HEK293 (cell line): ENCODE measurements around the gene FAM217B.

ENCODE experiments used
- BCL6B ChIP-seq: fragments of 450-650 bp; formaldehyde crosslinking; IDR thresholded peaks from 2 replicates; pipeline ENCODE4 v1.5.1; 2017; ENCODE audit warnings: missing biosample characterization, missing genetic modification characterization
- OSR2 ChIP-seq: fragments of 450-650 bp; formaldehyde crosslinking; IDR thresholded peaks from 2 replicates; pipeline ENCODE4 v1.5.1; 2016; ENCODE audit warnings: missing biosample characterization, missing genetic modification characterization
- OVOL3 ChIP-seq: fragments of 450-650 bp; formaldehyde crosslinking; IDR thresholded peaks from 2 replicates; pipeline ENCODE4 v1.5.1; 2016; ENCODE audit warnings: missing biosample characterization, missing genetic modification characterization
- SP2 ChIP-seq: fragments of 450-650 bp; formaldehyde crosslinking; IDR thresholded peaks from 2 replicates; pipeline ENCODE4 v1.5.1; 2016; ENCODE audit warnings: missing biosample characterization, missing genetic modification characterization
- SP3 ChIP-seq: fragments of 450-650 bp; formaldehyde crosslinking; IDR thresholded peaks from 2 replicates; pipeline ENCODE4 v1.5.1; 2016; ENCODE audit warnings: missing biosample characterization, missing genetic modification characterization
- YY1 ChIP-seq: fragments of 450-650 bp; formaldehyde crosslinking; IDR thresholded peaks from 2 replicates; pipeline ENCODE4 v1.5.1; 2018; ENCODE audit warnings: missing biosample characterization, missing genetic modification characterization
- ZBTB11 ChIP-seq: fragments of 450-650 bp; formaldehyde crosslinking; conservative IDR thresholded peaks from 2 replicates; pipeline ENCODE4 v1.5.1; 2016; ENCODE audit warnings: low read depth, missing biosample characterization, missing genetic modification characterization
- ZBTB49 ChIP-seq: fragments of 450-650 bp; formaldehyde crosslinking; IDR thresholded peaks from 2 replicates; pipeline ENCODE4 v1.5.1; 2016; ENCODE audit warnings: missing biosample characterization, missing genetic modification characterization, low read depth
- ZBTB7A ChIP-seq: fragments of 450-650 bp; formaldehyde crosslinking; IDR thresholded peaks from 2 replicates; pipeline ENCODE4 v1.5.1; 2016; ENCODE audit warnings: low read depth, missing biosample characterization, missing genetic modification characterization
- ZEB2 ChIP-seq: fragments of 450-650 bp; formaldehyde crosslinking; IDR thresholded peaks from 2 replicates; pipeline ENCODE4 v1.5.1; 2016; ENCODE audit warnings: missing biosample characterization, missing genetic modification characterization
- ZFP69B ChIP-seq: fragments of 450-650 bp; formaldehyde crosslinking; IDR thresholded peaks from 2 replicates; pipeline ENCODE4 v1.5.1; 2016; ENCODE audit warnings: missing biosample characterization, missing genetic modification characterization
- ZNF138 ChIP-seq: fragments of 450-650 bp; formaldehyde crosslinking; IDR thresholded peaks from 2 replicates; pipeline ENCODE4 v1.5.1; 2016; ENCODE audit warnings: missing biosample characterization, missing genetic modification characterization, borderline replicate concordance
- ZNF175 ChIP-seq: fragments of 450-650 bp; formaldehyde crosslinking; IDR thresholded peaks from 2 replicates; pipeline ENCODE4 v1.5.1; 2016; ENCODE audit warnings: missing biosample characterization, missing genetic modification characterization
- ZNF184 ChIP-seq: fragments of 450-650 bp; IDR thresholded peaks from 2 replicates; pipeline ENCODE4 v1.5.1; 2018; ENCODE audit warnings: missing biosample characterization, mild to moderate bottlenecking, missing genetic modification characterization
- ZNF2 ChIP-seq: fragments of 450-650 bp; formaldehyde crosslinking; IDR thresholded peaks from 2 replicates; pipeline ENCODE4 v1.5.1; 2016; ENCODE audit warnings: missing biosample characterization, missing genetic modification characterization
- ZNF202 ChIP-seq: fragments of 450-650 bp; formaldehyde crosslinking; IDR thresholded peaks from 2 replicates; pipeline ENCODE4 v1.5.1; 2016; ENCODE audit warnings: missing biosample characterization, missing genetic modification characterization, borderline replicate concordance
- ZNF248 ChIP-seq: fragments of 450-650 bp; formaldehyde crosslinking; IDR thresholded peaks from 2 replicates; pipeline ENCODE4 v1.5.1; 2017; ENCODE audit warnings: missing biosample characterization, missing genetic modification characterization
- ZNF423 ChIP-seq: fragments of 450-650 bp; formaldehyde crosslinking; IDR thresholded peaks from 2 replicates; pipeline ENCODE4 v1.5.1; 2016; ENCODE audit warnings: missing biosample characterization, missing genetic modification characterization
- ZNF513 ChIP-seq: fragments of 450-650 bp; IDR thresholded peaks from 2 replicates; pipeline ENCODE4 v1.5.1; 2018; ENCODE audit warnings: missing biosample characterization, missing genetic modification characterization
- ZNF530 ChIP-seq: fragments of 450-650 bp; formaldehyde crosslinking; IDR thresholded peaks from 2 replicates; pipeline ENCODE4 v1.5.1; 2016; ENCODE audit warnings: low read depth, missing biosample characterization, missing genetic modification characterization
- ZNF549 ChIP-seq: fragments of 450-650 bp; IDR thresholded peaks from 2 replicates; pipeline ENCODE4 v1.5.1; 2018; ENCODE audit warnings: missing biosample characterization, missing genetic modification characterization, mild to moderate bottlenecking, inconsistent platforms, moderate library complexity
- ZNF596 ChIP-seq: fragments of 450-650 bp; IDR thresholded peaks from 2 replicates; pipeline ENCODE4 v1.5.0; 2018; ENCODE audit warnings: missing biosample characterization, mild to moderate bottlenecking, missing genetic modification characterization, moderate library complexity
- ZNF624 ChIP-seq: fragments of 450-650 bp; formaldehyde crosslinking; IDR thresholded peaks from 2 replicates; pipeline ENCODE4 v1.5.1; 2017; ENCODE audit warnings: missing biosample characterization, missing genetic modification characterization
- TF ChIP-seq, protein P1 (sequence below): fragments of 450-650 bp; formaldehyde crosslinking; IDR thresholded peaks from 2 replicates; pipeline ENCODE4 v1.5.1; 2016; ENCODE audit warnings: missing biosample characterization, missing genetic modification characterization
- TF ChIP-seq, protein P2 (sequence below): fragments of 450-650 bp; formaldehyde crosslinking; IDR thresholded peaks from 2 replicates; pipeline ENCODE4 v1.5.1; 2016; ENCODE audit warnings: missing biosample characterization, missing genetic modification characterization

The FAM217B gene

DNA sequence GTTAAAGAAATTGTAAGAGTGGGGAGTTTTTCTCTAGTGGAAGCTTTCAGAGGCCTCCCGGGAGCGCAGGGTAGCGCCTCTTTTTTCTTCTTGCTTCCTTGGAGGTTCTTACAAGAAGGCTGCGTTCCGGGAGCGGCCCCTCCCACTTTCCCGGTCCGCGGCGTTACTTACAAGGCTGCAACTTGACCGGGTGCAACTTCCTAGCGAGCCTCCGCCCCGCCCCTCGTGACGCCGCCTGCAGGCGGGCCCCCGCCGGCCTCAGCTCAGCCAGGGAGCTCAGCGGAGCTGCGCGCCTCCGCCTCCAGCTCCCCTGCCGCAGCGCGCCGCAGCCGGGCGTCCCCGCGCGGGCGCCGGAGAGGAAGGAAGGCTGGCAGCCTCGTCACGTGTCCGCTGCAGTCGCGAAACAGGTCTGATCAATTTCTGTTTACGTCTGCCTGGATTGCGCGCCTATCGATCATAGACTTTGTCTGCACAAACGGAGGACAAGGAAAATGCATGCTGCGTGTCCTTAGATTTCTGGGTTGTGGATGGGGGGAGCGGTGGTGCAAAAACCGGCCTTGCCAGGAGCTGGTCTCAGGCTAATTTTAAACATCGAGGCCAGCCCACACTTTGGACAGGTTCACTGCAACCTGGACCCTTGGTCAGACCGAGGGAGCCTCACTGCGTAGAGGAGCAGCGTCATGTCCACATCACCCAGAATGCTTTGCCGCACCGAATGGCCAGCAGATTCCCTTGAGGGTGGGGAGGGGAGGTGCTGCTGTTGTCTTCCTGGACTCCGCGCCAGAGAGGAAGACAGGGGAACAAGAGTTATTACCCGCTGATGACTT, at the start of gene FAM217B, which contains the start of gene PPP1R3D (continued):
- TF ChIP-seq ZBTB49 = no peak
- TF ChIP-seq ZNF248 (tag by site-specific recombination) = no peak
- peak; percentile 62 for TF ChIP-seq ZBTB11 (tag by site-specific recombination)
- TF ChIP-seq SP3 (tag by site-specific recombination) = peak; percentile 39; the same call in 1 of the 2 replicates
- TF ChIP-seq ZNF175 (tag by site-specific recombination) = no peak
- TF ChIP-seq ZNF423 = no peak
- 0 out of 2 replicates have a peak, but pooled peaks have one; percentile 49 for TF ChIP-seq ZNF2 (tag by site-specific recombination)
- TF ChIP-seq OVOL3 = no peak
- TF ChIP-seq ZBTB7A (tag by site-specific recombination) = no peak
- TF ChIP-seq YY1 (tag by site-specific recombination) = no peak; the same call in none of the 2 replicates
- no peak for TF ChIP-seq ZNF138 (tag by site-specific recombination)
- TF ChIP-seq ZNF513 (tag by site-specific recombination) = no peak
- no peak for TF ChIP-seq ZNF624 (tag by site-specific recombination)
- TF ChIP-seq SP2 (tag by site-specific recombination) = peak; percentile 60
- TF ChIP-seq ZNF184 (tag by site-specific recombination) = no peak
- TF ChIP-seq, protein P1, sequence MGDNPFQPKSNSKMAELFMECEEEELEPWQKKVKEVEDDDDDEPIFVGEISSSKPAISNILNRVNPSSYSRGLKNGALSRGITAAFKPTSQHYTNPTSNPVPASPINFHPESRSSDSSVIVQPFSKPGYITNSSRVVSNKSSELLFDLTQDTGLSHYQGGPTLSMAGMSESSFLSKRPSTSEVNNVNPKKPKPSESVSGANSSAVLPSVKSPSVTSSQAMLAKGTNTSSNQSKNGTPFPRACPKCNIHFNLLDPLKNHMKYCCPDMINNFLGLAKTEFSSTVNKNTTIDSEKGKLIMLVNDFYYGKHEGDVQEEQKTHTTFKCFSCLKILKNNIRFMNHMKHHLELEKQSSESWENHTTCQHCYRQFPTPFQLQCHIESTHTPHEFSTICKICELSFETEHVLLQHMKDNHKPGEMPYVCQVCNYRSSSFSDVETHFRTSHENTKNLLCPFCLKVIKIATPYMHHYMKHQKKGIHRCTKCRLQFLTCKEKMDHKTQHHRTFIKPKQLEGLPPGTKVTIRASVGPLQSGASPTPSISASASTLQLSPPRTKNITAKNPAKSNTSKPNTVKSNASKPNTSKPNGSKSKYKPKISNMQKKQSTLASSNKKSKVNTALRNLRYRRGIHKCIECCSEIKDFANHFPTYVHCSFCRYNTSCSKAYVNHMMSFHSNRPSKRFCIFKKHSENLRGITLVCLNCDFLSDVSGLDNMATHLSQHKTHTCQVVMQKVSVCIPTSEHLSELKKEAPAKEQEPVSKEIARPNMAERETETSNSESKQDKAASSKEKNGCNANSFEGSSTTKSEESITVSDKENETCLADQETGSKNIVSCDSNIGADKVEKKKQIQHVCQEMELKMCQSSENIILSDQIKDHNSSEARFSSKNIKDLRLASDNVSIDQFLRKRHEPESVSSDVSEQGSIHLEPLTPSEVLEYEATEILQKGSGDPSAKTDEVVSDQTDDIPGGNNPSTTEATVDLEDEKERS (tag by site-specific recombination) = no peak
- TF ChIP-seq ZNF530 (tag by site-specific recombination) = no peak
- TF ChIP-seq, protein P2, sequence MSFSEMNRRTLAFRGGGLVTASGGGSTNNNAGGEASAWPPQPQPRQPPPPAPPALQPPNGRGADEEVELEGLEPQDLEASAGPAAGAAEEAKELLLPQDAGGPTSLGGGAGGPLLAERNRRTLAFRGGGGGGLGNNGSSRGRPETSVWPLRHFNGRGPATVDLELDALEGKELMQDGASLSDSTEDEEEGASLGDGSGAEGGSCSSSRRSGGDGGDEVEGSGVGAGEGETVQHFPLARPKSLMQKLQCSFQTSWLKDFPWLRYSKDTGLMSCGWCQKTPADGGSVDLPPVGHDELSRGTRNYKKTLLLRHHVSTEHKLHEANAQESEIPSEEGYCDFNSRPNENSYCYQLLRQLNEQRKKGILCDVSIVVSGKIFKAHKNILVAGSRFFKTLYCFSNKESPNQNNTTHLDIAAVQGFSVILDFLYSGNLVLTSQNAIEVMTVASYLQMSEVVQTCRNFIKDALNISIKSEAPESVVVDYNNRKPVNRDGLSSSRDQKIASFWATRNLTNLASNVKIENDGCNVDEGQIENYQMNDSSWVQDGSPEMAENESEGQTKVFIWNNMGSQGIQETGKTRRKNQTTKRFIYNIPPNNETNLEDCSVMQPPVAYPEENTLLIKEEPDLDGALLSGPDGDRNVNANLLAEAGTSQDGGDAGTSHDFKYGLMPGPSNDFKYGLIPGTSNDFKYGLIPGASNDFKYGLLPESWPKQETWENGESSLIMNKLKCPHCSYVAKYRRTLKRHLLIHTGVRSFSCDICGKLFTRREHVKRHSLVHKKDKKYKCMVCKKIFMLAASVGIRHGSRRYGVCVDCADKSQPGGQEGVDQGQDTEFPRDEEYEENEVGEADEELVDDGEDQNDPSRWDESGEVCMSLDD (tag by site-specific recombination) = no peak
- no peak for TF ChIP-seq ZNF549 (tag by site-specific recombination)
- peak; percentile 88 for TF ChIP-seq OSR2 (tag by site-specific recombination)
- TF ChIP-seq ZNF596 (tag by site-specific recombination) = no peak
- TF ChIP-seq BCL6B (tag by site-specific recombination) = no peak
- peak; percentile 54 for TF ChIP-seq ZEB2 (tag by site-specific recombination)
- TF ChIP-seq ZFP69B (tag by site-specific recombination) = peak; percentile 36; the same call in 1 of the 2 replicates
- no peak for TF ChIP-seq ZNF202 (tag by site-specific recombination)
